HEK293 (cell line): ENCODE results near the gene PRKAG2.

Source experiments
- CTCF ChIP-seq: fragments of 450-650 bp; formaldehyde crosslinking; IDR thresholded peaks from 2 replicates; pipeline ENCODE4 v1.5.1; 2016; ENCODE audit warnings: missing biosample characterization, missing genetic modification characterization
- HOXA7 ChIP-seq: sonication (generic); formaldehyde crosslinking; IDR thresholded peaks from 2 replicates; pipeline ENCODE4 v1.8.1; 2022; ENCODE audit warnings: missing genetic modification reagents, borderline replicate concordance
- PRDM10 ChIP-seq: fragments of 450-650 bp; formaldehyde crosslinking; IDR thresholded peaks from 2 replicates; pipeline ENCODE4 v1.5.1; 2016; ENCODE audit warnings: missing biosample characterization, missing genetic modification characterization
- SP3 ChIP-seq: fragments of 450-650 bp; formaldehyde crosslinking; IDR thresholded peaks from 2 replicates; pipeline ENCODE4 v1.5.1; 2016; ENCODE audit warnings: missing biosample characterization, missing genetic modification characterization
- YY1 ChIP-seq: fragments of 450-650 bp; formaldehyde crosslinking; IDR thresholded peaks from 2 replicates; pipeline ENCODE4 v1.5.1; 2018; ENCODE audit warnings: missing biosample characterization, missing genetic modification characterization
- ZBTB7A ChIP-seq: fragments of 450-650 bp; formaldehyde crosslinking; IDR thresholded peaks from 2 replicates; pipeline ENCODE4 v1.5.1; 2016; ENCODE audit warnings: low read depth, missing biosample characterization, missing genetic modification characterization
- ZFP37 ChIP-seq: fragments of 450-650 bp; formaldehyde crosslinking; IDR thresholded peaks from 2 replicates; pipeline ENCODE4 v1.5.1; 2016; ENCODE audit warnings: missing biosample characterization, missing genetic modification characterization
- ZNF132 ChIP-seq: fragments of 450-650 bp; formaldehyde crosslinking; IDR thresholded peaks from 2 replicates; pipeline ENCODE4 v1.5.1; 2017; ENCODE audit warnings: missing biosample characterization, missing genetic modification characterization, borderline replicate concordance
- ZNF24 ChIP-seq: fragments of 450-650 bp; formaldehyde crosslinking; IDR thresholded peaks from 2 replicates; pipeline ENCODE4 v1.5.1; 2016; ENCODE audit warnings: missing biosample characterization, missing genetic modification characterization
- ZNF391 ChIP-seq: fragments of 450-650 bp; formaldehyde crosslinking; IDR thresholded peaks from 2 replicates; pipeline ENCODE4 v1.5.1; 2016; ENCODE audit warnings: low read depth, missing biosample characterization, missing genetic modification characterization, borderline replicate concordance
- ZNF785 ChIP-seq: fragments of 450-650 bp; formaldehyde crosslinking; IDR thresholded peaks from 2 replicates; pipeline ENCODE4 v1.5.1; 2016; ENCODE audit warnings: missing biosample characterization, missing genetic modification characterization
- TF ChIP-seq, protein P1 (sequence below): sonication (generic); formaldehyde crosslinking; IDR thresholded peaks from 2 replicates; pipeline ENCODE4 v1.8.1; 2022; ENCODE audit warnings: mild to moderate bottlenecking, moderate library complexity, missing genetic modification reagents
- TF ChIP-seq, protein P2 (sequence below): fragments of 450-650 bp; formaldehyde crosslinking; IDR thresholded peaks from 2 replicates; pipeline ENCODE4 v1.5.1; 2017; ENCODE audit warnings: missing biosample characterization, missing genetic modification characterization
- TF ChIP-seq, protein P3 (sequence below): fragments of 450-650 bp; formaldehyde crosslinking; IDR thresholded peaks from 2 replicates; pipeline ENCODE4 v1.5.1; 2016; ENCODE audit warnings: missing biosample characterization, missing genetic modification characterization

DNA sequence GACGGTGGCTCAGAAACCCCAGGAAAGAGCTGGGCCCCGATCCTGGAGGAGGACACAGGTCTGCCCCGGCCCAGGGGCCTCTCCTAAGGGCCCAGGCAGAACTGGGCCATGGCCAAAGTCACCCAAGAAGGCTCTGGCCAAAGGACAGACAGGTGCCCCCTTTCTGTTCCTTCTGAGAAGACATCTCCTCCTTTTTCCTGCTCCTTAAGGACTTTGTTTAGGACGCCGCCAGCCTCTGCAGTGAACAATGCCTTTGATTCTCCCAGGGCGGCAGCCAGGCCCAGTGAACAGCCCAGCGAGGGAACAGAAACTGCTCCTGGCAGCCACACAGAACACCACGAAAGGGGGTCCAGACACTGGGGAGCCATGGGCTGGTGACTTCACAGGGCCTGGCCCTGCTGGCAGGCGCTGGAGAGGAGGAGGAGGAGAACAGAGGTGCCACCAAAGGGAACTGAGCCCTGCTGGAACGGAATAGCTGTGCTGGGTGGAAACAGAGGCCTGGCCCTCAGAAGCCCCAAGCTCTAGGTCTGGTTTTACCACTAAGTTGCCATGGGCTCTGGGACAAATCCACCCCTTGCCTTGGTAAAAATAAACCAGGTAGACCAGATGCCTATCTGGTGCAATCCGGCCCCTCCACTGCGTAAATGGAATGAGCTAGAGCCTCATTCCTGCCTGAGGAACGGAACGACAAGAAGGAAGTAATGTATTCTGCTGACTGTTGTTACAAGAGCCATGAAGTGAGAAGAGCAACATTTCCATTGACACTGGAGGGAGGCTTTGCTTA is 193.9 kb downstream of the PRKAG2 start:
- TF ChIP-seq HOXA7 (CRISPR knock-in tag): no peak
- TF ChIP-seq CTCF (tag by site-specific recombination): no peak
- no peak for TF ChIP-seq ZNF391 (tag by site-specific recombination)
- no peak for TF ChIP-seq YY1 (tag by site-specific recombination)
- TF ChIP-seq SP3 (tag by site-specific recombination): no peak
- TF ChIP-seq, protein P1, sequence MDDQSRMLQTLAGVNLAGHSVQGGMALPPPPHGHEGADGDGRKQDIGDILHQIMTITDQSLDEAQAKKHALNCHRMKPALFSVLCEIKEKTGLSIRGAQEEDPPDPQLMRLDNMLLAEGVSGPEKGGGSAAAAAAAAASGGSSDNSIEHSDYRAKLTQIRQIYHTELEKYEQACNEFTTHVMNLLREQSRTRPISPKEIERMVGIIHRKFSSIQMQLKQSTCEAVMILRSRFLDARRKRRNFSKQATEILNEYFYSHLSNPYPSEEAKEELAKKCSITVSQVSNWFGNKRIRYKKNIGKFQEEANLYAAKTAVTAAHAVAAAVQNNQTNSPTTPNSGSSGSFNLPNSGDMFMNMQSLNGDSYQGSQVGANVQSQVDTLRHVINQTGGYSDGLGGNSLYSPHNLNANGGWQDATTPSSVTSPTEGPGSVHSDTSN (CRISPR knock-in tag): no peak
- TF ChIP-seq, protein P2, sequence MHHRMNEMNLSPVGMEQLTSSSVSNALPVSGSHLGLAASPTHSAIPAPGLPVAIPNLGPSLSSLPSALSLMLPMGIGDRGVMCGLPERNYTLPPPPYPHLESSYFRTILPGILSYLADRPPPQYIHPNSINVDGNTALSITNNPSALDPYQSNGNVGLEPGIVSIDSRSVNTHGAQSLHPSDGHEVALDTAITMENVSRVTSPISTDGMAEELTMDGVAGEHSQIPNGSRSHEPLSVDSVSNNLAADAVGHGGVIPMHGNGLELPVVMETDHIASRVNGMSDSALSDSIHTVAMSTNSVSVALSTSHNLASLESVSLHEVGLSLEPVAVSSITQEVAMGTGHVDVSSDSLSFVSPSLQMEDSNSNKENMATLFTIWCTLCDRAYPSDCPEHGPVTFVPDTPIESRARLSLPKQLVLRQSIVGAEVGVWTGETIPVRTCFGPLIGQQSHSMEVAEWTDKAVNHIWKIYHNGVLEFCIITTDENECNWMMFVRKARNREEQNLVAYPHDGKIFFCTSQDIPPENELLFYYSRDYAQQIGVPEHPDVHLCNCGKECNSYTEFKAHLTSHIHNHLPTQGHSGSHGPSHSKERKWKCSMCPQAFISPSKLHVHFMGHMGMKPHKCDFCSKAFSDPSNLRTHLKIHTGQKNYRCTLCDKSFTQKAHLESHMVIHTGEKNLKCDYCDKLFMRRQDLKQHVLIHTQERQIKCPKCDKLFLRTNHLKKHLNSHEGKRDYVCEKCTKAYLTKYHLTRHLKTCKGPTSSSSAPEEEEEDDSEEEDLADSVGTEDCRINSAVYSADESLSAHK (tag by site-specific recombination): no peak
- TF ChIP-seq, protein P3, sequence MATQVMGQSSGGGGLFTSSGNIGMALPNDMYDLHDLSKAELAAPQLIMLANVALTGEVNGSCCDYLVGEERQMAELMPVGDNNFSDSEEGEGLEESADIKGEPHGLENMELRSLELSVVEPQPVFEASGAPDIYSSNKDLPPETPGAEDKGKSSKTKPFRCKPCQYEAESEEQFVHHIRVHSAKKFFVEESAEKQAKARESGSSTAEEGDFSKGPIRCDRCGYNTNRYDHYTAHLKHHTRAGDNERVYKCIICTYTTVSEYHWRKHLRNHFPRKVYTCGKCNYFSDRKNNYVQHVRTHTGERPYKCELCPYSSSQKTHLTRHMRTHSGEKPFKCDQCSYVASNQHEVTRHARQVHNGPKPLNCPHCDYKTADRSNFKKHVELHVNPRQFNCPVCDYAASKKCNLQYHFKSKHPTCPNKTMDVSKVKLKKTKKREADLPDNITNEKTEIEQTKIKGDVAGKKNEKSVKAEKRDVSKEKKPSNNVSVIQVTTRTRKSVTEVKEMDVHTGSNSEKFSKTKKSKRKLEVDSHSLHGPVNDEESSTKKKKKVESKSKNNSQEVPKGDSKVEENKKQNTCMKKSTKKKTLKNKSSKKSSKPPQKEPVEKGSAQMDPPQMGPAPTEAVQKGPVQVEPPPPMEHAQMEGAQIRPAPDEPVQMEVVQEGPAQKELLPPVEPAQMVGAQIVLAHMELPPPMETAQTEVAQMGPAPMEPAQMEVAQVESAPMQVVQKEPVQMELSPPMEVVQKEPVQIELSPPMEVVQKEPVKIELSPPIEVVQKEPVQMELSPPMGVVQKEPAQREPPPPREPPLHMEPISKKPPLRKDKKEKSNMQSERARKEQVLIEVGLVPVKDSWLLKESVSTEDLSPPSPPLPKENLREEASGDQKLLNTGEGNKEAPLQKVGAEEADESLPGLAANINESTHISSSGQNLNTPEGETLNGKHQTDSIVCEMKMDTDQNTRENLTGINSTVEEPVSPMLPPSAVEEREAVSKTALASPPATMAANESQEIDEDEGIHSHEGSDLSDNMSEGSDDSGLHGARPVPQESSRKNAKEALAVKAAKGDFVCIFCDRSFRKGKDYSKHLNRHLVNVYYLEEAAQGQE (tag by site-specific recombination): no peak
- TF ChIP-seq ZBTB7A: no peak
- TF ChIP-seq ZNF785: no peak
- TF ChIP-seq ZNF24 (tag by site-specific recombination): no peak
- TF ChIP-seq PRDM10 (tag by site-specific recombination): no peak
- no peak for TF ChIP-seq ZNF132 (tag by site-specific recombination)
- TF ChIP-seq ZFP37: no peak
